GM11168 (cell line): Measurements from ENCODE around the gene IFITM10.
"Not testable (repeated sequence)": the region's sequence is repeated elsewhere in the genome, so short reads cannot be mapped to it uniquely, and the experiment has no call there.

Experiments
- in situ Hi-C: fragments of 300-500 bp; cut with MboI; formaldehyde crosslinking; loops from one replicate; pipeline ENCODE4 v1.12.0; 2022; ENCODE audit warnings: low sequenced_read_pairs; ENCODE audit not compliant: unreplicated experiment

Gene IFITM10

DNA sequence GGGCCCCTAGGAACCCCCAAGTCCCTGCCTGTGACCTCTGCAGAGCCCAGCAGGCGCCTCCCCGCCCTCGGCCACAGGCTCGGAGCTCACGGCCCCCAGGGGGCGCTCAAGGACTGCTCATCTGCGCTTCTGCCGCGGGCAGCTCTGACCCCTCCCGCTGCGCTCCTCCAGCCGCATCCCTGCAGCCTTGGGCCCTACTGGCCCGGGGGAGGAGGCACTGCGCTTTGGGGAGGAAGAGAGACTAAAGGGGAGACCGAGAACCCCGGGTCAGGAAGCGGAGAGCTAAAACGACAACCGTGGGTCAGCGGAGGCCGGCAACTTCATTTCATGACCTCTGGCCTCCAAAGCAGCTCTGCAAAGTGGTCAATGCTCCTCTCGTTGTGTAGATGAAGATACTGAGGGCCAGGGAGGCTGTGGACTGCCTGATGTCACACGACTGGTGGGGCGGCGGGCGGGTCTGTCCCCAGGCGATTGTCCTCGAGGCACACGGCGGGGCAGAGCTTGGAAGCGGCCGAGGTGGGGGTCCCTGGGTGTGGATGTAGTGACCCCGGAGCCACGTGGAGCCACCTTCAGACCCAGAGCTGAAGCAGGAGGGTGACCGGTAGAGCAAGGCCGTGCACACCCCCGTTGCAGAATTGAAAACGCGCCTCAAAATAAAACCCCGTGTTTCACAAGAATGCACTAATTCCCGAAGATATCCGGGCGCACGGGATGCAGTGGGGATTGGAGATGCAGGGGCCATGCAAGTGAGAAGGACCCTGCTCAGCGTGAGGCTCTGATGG is 56.1 kb downstream of the IFITM10 start:
- in situ Hi-C loops: loop anchor here (5.0 kb wide), 1 partner anchor 448 kb away; no protein-coding TSS in a partner anchor

DNA sequence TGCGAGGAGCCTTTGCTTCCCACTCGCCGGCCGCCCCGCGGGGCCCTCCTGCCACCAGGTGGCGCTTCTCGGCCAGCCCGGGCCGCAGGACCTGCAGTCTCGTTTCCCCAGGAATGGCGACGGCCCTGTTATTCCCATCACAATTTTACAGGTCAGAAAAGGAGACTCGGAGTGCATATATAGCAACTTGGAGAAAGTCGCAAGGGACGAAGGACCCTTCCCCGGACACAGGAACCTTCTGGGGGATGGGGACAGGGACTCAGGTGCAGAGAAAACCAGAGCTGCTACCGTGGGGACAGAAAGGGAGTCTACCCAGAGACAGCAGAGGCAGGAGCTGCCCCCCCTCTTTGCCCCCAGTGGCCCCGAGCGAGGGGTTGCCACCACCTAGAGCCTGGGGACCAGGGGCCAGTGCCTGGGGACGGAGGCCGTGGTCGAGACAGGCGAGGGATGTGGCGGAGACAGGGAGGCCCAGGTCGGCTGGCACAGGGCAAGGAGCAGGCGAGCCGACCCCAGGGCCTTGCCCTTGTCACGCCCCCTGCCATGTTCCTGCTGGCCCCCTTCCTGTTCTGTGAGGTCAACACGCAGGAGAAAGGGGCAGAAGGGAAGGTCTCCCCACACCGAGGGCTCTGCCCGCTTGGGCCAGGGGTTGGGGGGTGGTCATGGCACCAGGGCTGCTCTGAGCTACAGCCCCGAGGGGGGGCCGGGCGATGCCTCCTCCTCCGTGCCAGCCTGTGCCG is 56.9 kb downstream of the IFITM10 start:
- in situ Hi-C loops: loop anchor here (5.0 kb wide), 1 partner anchor 449 kb away; no protein-coding TSS in a partner anchor

DNA sequence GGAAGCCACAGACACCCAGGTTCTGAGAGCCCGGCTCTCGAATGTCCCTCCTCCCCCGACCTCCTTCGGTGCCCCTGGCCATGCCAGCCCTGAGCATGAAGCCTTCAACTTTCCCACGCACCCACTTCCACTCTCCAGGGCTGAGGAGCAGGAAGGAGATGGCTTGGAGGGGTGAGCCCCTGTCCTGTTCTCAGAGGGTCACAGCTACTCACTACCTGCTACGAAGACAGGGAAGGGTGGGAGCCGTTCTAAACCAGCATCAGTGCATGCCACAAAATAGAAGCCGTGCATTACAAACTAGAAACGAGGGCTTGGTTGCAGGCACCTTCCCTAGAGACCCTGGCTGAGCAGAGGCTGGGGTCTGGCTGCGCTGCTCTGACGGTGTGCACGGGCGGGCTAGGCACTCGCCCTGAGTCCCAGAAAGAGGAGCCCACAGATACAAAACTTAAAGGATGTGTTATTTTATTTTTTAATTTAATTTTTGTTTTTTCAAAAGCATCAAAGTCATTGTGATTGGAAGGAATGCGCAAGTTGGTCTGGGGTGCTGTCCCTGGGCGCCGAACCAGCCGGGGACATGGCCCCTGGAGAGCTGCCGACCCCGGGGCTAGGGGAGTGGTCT is 57.6 kb downstream of the IFITM10 start:
- in situ Hi-C loops: loop anchor here (5.0 kb wide), 1 partner anchor 449 kb away; no protein-coding TSS in a partner anchor

DNA sequence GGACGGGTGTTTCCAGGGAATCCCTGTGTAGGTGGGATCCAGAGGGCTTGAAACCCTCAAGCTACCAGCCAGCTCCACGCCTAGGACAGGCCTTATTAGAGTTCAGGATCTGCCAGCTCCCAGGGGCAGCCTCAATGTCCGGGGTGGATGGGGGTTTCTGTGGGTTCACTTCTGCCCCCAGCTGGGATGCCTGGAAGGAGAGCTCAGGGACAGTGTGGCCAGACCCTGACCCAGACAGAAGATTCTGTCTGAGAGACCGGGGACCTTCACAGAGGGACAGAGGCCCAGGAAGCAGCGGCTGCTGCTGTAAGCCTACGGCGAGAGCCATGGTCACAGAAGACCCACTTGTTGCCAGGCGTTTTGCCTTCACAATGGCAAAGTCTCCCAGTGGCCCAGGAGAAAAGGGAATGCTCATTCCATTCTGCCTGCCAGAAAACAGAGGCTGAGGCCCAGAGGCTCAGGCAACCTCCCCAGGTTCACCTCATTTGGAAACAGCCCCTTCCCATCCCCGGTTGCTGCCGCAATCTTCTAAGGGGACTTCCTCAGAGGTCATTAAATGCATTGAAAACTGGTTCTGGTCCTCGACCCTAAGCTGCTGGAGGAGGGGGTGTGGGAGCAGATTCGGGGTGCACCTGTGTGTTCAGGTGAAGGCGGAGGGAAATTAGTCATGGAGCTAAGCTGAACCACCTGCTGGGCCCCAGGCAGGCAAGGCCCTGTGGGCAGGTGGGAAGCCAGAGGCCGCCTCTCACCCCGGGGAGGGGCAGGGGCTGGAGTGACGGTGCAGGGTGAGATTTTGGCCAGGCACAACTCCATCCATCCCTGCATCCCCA is 58.3 kb downstream of the IFITM10 start:
- in situ Hi-C loops: loop anchor here (5.0 kb wide), 1 partner anchor 450 kb away; no protein-coding TSS in a partner anchor

DNA sequence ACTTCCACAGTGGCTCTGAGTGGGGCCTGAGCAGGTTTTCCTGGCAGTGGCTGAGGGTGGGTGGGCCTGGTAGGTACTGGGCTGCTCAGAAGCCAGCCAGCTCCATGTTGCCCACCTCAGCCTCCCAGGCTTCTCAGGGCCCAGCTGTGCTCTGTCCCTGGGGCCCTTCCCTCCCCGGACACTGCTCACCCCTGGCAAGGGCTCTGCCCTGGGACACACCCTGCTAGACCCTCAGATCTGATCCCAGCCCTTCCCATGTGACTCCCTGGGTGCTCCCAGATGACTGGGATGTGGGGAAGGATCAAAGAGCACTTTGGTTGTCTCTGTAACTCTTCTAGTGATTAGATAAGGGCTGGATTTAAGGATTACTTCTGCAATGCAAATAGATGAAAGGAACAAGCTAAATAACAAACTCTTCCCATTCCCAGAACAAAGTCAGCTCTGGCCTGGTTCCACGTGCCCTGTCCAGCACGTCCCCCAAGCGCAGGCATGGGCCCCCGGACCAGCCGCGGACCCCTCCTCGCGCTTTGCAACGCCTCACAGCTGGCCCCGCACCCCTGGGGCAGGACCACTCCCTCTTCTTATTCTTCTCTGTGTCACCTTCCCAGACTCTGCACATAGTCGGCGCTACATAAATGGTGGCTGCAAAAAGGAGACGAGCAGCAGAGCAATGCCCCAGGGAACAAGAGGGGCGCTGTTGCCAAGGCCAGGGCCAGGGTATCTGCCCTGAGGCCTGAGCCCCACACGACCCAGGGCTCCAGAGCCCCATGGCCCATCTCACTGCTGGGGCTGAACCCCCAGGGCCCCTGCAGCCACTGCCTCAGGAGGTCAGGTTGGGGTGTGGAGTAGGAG is 59.1 kb downstream of the IFITM10 start:
- in situ Hi-C loops: loop anchor here (5.0 kb wide), 1 partner anchor 451 kb away; no protein-coding TSS in a partner anchor

DNA sequence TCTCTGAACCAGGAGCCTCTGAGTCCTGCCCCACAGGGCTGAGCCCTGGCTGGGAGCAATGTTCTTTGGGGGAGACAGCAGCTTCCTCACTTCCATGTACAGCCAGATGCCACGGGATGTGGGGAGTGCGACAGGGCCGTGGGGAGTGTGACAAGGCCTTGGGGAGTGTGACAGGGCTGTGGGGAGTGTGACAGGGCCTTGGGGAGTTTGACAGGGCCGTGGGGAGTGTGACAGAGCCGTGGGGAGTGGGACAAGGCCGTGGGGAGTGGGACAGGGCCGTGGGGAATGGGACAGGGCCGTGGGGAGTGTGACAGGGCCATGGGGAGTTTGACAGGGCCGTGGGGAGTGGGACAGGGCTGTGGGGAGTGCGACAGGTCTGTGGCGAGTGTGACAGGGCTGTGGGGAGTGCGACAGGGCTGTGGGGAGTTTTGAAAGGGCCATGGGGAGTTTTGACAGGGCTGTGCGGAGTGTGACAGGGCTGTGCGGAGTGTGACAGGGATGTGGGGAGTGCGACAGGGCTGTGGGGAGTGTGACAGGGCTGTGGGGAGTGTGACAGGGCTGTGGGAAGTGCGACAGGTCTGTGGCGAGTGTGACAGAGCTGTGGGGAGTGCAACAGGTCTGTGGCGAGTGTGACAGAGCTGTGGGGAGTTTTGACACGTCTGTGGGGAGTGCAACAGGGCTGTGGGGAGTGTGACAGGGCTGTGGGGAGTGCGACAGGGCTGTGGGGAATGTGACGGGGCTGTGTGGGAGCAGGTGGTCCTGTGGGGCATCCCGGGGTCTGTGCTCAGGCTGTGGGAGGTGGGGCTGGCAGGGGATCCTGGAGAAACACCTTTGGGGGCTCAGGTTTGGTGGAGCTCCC is 60.0 kb downstream of the IFITM10 start:
- in situ Hi-C loops: loop anchor here (5.0 kb wide), 1 partner anchor 452 kb away; no protein-coding TSS in a partner anchor

DNA sequence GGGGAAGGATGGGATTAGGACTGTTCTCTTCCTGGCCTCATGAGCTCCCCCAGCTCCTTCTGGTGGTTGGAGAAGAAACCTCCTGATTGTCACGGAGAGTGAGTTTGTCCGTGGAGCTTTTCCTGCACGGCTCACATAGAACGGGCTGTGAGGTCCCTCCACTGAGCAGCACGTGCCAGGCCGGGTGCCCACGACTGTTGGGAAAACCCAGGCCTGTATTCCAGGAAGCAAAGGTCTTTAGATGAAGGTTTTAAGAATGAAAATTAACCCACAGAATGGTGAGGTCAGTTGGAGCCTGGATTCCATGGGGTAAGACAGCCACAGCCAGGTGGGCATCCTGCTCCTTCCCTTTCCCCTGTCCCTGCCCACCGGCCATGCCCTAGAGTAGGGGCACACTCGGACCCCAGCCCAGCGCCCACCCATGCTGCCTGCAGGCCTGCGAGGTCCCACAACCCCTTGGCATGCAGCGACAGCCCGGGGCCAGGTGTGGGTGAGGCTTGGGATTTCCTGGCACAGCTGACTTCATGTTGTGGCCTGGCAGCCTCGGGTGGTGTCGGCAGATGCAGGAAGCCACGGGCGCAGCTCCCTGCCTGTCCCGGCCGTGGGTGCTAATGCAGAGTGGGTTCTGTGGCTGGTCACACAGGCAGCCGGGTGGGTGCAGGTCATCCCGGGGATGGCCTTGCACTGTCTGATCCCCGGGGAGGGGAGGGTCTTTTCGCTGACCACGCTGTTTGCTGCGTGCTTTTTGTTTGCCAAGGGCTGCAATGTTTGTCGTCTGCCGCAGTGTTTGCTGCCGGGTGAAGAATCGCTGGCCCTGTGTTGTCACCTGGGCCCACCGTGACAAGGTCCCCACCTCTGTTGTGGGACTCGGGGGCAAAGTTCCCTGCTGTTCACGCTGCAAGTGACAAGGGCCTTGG is 60.9 kb downstream of the IFITM10 start:
- in situ Hi-C loops: loop anchor here (5.0 kb wide), 1 partner anchor 453 kb away; no protein-coding TSS in a partner anchor

DNA sequence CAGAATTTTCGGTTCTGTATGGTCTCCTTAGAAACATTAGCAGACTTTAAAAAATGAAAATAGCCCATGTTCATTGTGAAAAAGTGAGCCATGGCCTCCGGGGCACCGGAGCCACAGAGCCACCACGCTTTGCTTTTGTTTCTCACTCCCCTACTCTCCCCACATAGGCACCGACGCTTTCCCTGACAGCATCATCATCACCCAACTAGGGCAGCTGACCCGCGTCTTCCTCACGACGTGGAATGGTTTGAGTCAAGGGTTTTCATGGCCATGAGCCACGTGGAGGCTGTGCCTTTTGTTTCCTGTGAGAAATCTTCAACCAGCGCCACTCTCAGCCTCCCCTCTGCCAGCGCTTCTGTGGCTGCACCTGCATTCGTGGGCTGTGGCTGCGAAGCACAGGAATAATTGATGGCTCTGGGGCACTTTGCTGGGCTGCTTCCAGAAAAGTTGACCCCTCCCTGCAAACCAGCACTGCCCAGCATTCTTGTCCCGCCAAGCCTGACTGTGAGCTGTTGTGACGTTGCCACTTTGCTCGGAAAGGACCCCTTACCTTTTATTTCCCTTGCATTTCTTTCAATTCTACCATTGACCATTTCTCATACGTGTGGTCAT is 62.0 kb downstream of the IFITM10 start:
- in situ Hi-C loops: not testable (repeated sequence)

DNA sequence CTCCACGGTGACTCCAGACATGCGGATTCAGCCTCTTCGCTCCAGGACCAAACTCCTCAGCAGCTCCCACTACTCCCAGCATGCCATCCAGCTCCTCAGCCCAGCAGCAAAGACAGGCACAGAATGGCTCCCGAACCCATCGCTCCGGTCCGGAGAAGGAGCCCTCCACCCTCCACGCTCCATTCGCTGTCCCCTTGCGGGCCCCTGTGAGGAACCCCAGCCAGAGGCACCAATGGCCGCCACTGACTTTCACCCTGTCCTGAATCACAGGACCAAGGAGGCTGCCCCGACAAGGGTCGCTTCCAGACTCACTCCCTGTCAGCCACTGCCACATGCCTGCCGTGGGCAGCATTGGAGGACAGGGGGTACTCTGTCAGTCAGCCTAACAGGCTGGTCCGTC is 64.2 kb downstream of the IFITM10 start:
- in situ Hi-C loops: not testable (repeated sequence)

DNA sequence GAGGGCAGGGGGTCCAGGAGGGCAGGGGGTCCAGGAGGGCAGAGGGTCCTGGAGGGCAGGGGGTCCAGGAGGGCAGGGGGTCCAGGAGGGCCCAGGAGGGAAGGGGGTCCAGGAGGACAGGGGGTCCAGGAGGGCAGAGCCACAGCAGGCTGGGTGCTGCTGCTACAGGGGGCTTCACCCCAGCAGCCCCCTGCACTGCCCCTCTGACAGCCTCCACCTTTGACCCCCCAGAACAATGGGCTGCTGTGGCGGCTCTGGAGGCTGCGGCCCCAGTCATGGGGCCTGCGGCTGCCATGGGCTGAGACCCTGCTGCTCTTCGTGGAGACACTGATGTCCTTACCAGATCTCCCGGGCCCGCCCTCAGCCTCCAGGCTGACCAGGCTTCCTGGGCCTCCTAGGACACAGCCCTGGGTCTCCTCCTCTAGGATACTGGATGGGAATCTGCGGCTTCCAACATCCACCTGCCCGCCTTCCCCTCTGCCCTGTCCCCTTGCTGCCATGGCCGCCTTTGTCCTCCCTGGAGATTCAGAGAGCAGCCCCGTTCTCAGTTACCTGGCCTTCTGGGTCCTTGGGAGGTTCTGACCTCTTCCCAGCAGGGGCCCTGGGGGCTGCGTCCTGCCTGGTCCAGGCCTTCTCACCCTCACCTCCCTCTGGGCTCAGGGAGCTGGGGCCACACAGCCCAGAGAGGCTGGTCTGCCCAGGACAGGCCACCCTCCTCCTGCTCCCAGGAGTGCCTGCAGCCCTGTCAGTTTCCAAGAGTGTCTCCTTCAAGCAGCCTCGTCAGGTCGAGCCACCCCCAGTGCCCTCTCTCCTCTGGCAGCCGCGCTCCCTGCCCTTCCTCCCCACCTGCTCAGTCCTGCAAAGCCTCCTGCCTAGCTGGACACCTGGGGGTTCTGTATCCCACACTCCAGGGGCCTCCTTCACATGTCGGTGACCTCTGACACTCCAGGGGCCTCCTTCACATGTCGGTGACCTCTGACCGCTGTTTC is 65.2 kb downstream of the IFITM10 start:
- in situ Hi-C loops: not testable (repeated sequence)

DNA sequence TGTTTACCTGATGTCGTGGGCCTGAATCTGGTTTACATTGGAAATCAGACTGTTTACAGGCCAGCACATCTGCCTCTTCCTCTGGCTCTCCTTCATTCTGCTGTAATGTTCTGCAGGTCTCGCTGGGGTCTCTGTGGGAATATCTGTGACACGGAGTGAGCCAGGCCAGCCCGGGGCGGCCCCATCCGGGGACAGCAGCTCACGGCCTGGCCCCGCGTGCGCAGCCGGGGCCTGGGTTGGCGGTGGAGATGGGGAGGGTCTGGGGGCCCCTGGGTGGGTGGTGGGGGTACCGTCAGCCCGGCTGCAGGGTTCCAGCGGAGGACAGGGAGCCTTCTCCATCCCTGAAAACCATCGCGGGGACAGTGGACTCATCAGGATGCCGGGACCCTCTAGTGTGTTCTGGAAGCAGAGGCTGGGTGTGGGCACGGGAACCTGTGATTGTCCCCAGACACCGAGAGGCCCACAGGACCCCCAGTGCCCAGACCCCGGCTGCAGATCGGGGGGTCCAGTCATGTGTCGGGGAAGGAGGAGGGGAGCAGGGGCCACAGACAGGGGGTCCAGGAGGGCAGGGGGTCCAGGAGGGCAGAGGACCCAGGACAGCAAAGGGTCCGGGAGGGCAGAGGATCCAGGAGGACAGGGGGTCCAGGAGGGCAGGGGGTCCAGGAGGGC is 66.4 kb downstream of the IFITM10 start:
- in situ Hi-C loops: not testable (repeated sequence)

DNA sequence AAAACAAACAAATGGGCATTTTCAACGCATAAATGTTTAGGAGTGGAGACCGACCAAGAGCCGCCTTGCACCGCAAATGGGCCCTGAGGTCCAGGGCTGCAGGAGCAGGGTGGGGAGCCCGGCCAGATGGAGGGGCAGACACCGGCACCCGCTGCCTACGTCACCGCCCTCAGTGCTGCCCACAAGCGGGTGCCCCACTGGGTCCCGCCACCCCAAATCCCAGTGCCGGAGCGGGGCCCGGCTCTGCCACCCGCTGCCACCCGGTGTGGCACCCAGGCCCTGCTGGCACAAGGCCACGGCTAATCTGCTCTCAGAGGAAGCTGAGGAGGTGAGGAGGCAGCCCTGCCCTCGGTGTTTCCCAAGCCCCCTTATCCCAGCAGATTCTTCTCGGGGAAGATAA is 67.2 kb downstream of the IFITM10 start:
- in situ Hi-C loops: not testable (repeated sequence)
